ENCODE data around the gene NFIC.

DNA sequence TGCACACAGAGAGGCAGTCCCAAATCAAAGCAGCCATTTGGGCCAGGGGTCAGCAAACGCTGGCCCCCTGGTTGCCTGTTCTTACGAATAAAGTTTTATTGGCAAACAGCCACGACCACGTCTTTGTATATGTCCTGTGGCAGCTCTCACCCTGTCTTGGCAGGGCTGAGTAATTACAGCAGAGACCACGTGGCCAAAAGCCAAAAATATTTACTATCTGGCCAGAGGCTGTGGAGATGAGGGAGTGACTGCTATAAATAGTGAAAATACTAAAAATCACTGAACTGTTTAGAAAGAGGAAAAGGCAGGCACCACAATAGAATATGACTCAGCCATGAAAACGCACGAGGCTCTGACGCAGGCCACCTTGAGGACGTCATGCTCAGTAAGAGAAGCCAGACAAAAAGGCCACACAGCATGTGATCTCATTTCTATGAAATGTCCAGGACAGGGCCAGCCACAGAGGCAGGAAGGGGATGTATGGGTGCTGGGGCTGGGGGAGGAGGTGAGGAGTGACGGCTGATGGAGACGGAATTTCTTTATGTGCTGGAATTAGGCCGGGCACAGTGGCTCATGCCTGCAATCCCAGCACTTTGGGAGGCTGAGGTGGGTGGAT is 84.5 kb downstream of the NFIC start:
- TF ChIP-seq, protein P1, sequence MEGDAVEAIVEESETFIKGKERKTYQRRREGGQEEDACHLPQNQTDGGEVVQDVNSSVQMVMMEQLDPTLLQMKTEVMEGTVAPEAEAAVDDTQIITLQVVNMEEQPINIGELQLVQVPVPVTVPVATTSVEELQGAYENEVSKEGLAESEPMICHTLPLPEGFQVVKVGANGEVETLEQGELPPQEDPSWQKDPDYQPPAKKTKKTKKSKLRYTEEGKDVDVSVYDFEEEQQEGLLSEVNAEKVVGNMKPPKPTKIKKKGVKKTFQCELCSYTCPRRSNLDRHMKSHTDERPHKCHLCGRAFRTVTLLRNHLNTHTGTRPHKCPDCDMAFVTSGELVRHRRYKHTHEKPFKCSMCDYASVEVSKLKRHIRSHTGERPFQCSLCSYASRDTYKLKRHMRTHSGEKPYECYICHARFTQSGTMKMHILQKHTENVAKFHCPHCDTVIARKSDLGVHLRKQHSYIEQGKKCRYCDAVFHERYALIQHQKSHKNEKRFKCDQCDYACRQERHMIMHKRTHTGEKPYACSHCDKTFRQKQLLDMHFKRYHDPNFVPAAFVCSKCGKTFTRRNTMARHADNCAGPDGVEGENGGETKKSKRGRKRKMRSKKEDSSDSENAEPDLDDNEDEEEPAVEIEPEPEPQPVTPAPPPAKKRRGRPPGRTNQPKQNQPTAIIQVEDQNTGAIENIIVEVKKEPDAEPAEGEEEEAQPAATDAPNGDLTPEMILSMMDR (IDR thresholded peaks at IDR 0.05): no peak
- no peak for TF ChIP-seq POLR2A (IDR thresholded peaks at IDR 0.05)

Data from Peyer's patch (tissue), 4 donors.